Activated T-cell treated with anti-CD3 and anti-CD28 coated beads for 1 hour (primary cell): ENCODE data around the gene PCDHGA1.
"Not testable (repeated sequence)": the region's sequence is repeated elsewhere in the genome, so short reads cannot be mapped to it uniquely, and the experiment has no call there.

Experiments
- DNase-seq: peaks from one replicate; pipeline ENCODE4 v3.0.0-alpha.2; 2020; ENCODE audit warnings: low read depth

The PCDHGA1 gene

DNA sequence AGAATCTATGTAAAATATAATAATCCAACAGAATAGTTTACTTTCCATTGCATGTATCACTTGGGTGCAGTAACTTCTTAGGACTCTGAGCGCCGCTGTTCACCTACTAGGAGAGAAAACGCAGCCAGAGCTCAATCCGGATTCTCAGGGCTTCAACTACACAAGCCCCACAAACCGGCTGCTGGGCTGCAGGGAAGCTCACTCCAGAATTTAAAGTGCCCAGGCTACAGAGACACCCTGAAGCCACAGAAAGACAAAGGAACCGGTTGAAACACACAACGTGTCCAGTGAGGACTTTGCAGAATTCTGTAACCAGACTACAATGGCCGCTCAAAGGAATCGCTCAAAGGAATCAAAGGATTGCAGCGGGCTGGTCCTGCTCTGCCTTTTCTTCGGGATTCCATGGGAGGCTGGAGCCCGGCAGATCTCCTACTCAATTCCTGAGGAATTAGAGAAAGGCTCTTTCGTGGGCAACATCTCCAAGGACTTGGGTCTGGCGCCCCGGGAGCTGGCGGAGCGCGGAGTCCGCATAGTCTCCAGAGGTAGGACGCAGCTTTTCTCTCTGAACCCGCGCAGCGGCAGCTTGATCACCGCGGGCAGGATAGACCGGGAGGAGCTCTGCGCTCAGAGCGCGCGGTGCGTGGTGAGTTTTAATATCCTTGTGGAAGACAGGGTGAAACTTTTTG is 82.7 kb downstream of the PCDHGA1 start, which contains the start of gene PCDHGA10:
PCDHGA10 (plus strand) TSS at position 134 of the 686 bp plus-strand sequence; CDS start at position 323, 189 bp downstream.
- DNase-seq, result peak; percentile 38

DNA sequence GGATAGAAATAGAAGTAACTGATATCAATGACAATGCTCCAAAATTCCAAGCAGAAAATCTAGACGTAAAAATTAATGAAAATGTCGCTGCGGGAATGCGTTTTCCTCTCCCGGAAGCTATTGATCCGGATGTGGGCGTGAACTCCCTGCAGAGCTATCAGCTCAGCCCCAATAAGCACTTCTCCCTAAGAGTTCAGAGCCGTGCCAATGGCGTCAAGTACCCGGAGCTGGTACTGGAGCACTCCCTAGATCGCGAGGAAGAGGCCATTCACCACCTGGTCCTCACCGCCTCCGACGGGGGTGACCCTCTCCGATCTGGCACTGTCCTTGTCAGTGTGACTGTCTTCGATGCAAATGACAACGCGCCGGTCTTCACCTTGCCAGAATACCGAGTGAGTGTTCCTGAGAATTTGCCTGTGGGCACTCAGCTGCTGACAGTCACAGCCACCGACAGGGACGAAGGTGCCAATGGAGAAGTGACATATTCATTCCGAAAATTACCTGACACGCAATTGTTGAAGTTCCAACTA is 83.3 kb downstream of the PCDHGA1 start:
- no peak for DNase-seq

DNA sequence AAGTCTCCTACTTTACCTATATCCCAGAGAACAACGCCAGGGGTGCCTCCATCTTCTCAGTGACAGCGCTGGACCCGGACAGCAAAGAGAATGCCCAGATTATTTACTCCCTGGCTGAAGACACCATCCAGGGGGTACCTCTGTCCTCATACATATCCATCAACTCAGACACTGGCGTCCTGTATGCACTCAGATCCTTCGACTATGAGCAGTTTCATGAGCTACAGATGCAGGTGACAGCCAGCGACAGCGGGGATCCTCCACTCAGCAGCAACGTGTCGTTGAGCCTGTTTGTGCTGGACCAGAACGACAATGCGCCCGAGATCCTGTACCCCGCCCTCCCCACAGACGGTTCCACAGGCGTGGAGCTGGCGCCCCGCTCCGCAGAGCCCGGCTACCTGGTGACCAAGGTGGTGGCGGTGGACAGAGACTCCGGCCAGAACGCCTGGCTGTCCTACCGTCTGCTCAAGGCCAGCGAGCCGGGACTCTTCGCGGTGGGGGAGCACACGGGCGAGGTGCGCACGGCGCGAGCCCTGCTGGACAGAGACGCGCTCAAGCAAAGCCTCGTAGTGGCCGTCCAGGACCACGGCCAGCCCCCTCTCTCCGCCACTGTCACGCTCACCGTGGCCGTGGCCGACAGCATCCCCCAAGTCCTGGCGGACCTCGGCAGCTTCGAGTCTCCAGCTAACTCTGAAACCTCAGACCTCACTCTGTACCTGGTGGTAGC is 84.4 kb downstream of the PCDHGA1 start:
- not testable (repeated sequence) for DNase-seq

DNA sequence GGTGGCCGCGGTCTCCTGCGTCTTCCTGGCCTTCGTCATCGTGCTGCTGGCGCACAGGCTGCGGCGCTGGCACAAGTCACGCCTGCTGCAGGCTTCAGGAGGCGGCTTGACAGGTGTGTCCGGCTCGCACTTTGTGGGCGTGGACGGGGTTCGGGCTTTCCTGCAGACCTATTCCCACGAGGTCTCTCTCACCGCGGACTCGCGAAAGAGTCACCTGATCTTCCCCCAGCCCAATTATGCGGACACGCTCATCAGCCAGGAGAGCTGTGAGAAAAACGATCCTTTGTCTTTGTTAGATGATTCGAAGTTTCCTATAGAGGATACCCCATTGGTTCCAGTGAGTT is 84.9 kb downstream of the PCDHGA1 start:
- DNase-seq, result not testable (repeated sequence)

DNA sequence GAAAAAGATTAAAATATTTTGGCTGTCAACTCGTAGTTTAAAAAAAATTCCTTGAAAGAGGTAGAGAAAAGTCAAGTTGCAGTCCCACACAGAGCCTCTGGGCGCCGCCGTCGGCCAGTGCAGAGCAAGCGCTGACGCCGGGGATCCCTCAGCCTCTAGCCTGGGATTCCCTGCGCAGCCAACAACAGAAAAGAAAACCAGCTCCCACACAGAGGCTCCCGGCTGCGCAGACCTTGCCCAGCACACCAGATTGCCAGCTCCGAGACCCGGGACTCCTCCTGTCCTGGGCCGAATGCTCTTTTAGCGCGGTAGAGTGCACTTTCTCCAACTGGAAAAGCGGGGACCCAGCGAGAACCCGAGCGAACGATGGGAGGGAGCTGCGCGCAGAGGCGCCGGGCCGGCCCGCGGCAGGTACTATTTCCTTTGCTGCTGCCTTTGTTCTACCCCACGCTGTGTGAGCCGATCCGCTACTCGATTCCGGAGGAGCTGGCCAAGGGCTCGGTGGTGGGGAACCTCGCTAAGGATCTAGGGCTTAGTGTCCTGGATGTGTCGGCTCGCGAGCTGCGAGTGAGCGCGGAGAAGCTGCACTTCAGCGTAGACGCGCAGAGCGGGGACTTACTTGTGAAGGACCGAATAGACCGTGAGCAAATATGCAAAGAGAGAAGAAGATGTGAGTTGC is 87.3 kb downstream of the PCDHGA1 start, which contains the start of gene PCDHGB7:
PCDHGB7 (plus strand) TSS at position 184 of the 679 bp plus-strand sequence; CDS start at position 367, 183 bp downstream.
- peak; percentile 19 for DNase-seq

DNA sequence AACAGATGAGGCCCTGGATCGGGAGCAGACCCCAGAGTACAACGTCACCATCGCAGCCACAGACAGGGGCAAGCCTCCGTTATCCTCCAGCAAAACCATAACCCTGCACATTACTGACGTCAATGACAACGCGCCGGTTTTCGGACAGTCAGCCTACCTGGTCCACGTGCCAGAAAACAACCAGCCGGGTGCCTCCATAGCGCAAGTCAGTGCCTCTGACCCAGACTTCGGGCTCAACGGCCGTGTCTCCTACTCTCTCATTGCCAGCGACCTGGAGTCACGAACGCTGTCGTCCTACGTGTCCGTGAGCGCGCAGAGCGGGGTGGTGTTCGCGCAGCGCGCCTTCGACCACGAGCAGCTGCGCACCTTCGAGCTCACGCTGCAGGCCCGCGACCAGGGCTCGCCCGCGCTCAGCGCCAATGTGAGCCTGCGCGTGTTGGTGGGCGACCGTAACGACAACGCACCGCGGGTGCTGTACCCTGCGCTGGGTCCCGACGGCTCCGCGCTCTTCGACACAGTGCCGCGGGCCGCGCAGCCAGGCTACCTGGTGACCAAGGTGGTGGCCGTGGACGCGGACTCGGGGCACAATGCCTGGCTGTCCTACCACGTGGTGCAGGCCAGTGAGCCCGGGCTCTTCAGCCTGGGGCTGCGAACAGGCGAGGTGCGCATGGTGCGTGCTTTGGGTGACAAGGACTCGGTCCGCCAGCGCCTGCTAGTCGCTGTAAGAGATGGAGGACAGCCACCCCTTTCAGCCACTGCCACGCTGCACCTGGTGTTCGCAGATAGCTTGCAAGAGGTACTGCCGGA is 89.0 kb downstream of the PCDHGA1 start:
- no peak for DNase-seq

DNA sequence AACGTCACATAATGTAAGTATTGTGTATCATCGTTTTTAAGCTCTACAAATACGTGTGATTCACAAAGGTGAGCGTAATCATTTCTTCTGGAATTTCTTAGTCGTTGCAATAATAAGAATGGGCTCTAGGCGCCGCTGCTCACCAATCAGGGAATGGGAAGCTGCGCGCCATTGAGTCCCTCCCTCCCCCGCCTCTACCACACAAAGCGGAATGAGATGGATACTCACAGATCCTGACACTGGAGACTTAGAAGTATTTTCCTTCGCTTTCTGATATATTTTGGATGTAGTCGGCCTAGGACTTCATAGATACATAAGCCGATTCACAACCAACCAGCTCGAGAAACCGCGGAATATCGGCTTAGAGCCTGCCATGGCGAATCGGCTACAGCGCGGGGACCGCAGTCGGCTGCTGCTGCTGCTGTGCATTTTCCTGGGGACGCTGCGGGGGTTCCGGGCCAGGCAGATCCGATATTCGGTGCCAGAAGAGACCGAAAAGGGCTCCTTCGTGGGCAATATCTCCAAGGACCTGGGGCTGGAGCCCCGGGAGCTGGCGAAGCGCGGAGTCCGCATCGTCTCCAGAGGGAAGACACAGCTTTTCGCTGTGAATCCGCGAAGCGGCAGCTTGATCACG is 90.7 kb downstream of the PCDHGA1 start, which contains the start of gene PCDHGA11:
PCDHGA11 (plus strand) TSS at position 197 of the 634 bp plus-strand sequence; CDS start at position 374, 177 bp downstream.
- peak; percentile 22 for DNase-seq

DNA sequence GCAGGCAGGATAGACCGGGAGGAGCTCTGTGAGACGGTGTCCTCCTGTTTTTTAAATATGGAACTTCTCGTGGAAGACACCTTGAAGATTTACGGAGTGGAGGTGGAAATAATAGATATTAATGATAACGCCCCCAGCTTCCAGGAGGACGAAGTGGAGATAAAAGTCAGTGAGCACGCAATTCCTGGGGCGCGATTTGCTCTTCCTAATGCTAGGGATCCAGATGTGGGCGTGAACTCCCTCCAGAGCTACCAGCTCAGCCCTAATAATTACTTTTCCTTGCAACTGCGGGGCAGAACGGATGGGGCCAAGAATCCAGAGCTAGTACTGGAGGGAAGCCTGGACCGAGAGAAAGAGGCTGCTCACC is 91.2 kb downstream of the PCDHGA1 start:
- no peak for DNase-seq

DNA sequence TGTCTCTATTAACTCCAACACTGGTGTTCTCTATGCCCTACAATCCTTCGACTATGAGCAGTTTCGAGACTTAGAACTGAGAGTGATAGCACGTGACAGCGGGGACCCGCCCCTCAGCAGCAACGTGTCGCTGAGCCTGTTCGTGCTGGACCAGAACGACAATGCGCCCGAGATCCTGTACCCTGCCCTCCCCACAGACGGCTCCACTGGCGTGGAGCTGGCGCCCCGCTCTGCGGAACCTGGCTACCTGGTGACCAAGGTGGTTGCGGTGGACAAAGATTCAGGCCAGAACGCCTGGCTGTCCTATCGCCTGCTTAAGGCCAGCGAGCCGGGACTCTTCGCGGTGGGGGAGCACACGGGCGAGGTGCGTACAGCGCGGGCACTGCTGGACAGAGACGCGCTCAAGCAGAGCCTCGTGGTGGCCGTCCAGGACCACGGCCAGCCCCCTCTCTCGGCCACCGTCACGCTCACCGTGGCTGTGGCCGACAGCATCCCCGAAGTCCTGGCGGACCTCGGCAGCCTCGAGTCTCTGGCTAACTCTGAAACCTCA is 92.5 kb downstream of the PCDHGA1 start:
- no peak for DNase-seq

DNA sequence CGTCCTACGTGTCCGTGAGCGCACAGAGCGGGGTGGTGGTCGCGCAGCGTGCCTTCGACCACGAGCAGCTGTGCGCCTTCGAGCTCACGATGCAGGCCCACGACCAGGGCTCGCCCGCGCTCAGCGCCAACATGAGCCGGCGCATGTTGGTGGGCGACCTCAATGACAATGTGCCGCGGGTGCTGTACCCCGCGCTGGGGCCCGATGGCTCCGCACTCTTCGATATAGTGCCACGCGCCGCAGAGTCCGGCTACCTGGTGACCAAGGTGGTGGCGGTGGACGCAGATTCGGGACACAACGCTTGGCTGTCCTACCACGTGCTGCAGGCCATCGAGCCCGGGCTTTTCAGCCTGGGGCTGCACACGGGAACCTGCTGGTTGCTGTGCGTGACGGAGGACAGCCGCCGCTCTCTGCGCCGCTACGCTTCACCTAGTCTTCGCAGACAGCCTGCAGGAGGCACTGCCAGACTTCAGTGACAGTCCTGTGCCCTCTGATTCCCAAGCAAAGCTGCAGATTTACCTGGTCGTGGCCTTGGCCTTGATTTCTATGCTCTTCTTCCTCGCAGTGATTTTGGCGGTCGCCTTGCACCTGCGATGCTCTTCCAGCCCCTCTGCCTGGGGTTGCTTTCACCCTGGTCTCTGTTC is 97.6 kb downstream of the PCDHGA1 start:
- no peak for DNase-seq

DNA sequence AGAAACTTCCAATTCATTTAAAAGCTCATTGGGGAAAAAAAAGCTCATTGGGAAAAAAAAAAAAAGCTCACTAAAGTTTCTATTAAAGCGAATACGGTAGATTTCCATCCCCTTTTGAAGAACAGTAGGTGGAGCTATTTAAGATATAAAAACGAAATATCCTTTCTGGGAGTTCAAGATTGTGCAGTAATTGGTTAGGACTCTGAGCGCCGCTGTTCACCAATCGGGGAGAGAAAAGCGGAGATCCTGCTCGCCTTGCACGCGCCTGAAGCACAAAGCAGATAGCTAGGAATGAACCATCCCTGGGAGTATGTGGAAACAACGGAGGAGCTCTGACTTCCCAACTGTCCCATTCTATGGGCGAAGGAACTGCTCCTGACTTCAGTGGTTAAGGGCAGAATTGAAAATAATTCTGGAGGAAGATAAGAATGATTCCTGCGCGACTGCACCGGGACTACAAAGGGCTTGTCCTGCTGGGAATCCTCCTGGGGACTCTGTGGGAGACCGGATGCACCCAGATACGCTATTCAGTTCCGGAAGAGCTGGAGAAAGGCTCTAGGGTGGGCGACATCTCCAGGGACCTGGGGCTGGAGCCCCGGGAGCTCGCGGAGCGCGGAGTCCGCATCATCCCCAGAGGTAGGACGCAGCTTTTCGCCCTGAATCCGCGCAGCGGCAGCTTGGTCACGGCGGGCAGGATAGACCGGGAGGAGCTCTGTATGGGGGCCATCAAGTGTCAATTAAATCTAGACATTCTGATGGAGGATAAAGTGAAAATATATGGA is 100.2 kb downstream of the PCDHGA1 start, which contains the start of gene PCDHGA12:
PCDHGA12 (plus strand) TSS at position 176 of the 782 bp plus-strand sequence; CDS start at position 429, 253 bp downstream.
- no peak for DNase-seq

DNA sequence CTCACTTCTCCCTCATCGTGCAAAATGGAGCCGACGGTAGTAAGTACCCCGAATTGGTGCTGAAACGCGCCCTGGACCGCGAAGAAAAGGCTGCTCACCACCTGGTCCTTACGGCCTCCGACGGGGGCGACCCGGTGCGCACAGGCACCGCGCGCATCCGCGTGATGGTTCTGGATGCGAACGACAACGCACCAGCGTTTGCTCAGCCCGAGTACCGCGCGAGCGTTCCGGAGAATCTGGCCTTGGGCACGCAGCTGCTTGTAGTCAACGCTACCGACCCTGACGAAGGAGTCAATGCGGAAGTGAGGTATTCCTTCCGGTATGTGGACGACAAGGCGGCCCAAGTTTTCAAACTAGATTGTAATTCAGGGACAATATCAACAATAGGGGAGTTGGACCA is 101.0 kb downstream of the PCDHGA1 start:
- DNase-seq, result no peak

DNA sequence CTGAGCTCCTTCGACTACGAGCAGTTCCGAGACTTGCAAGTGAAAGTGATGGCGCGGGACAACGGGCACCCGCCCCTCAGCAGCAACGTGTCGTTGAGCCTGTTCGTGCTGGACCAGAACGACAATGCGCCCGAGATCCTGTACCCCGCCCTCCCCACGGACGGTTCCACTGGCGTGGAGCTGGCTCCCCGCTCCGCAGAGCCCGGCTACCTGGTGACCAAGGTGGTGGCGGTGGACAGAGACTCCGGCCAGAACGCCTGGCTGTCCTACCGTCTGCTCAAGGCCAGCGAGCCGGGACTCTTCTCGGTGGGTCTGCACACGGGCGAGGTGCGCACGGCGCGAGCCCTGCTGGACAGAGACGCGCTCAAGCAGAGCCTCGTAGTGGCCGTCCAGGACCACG is 102.0 kb downstream of the PCDHGA1 start:
- not testable (repeated sequence) for DNase-seq

DNA sequence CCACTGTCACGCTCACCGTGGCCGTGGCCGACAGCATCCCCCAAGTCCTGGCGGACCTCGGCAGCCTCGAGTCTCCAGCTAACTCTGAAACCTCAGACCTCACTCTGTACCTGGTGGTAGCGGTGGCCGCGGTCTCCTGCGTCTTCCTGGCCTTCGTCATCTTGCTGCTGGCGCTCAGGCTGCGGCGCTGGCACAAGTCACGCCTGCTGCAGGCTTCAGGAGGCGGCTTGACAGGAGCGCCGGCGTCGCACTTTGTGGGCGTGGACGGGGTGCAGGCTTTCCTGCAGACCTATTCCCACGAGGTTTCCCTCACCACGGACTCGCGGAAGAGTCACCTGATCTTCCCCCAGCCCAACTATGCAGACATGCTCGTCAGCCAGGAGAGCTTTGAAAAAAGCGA is 102.4 kb downstream of the PCDHGA1 start:
- not testable (repeated sequence) for DNase-seq

DNA sequence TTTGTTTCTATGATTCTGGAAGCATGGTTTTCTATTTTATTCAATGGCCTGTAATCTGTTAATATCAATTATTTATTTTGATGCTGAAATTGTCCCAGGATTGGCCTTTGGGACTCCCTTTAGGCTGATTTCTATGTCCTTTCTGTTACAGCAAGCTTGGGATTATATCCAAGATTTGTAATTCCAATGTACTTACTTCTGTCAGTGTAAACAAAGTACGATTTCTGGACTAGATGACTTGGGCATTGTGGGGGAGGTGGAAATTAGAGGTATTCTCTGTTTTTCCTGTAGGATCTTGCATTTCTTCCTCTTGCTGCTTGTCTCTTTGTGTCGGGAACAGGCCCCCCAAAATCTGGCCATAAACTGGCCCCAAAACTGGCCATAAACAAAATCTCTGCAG is 103.7 kb downstream of the PCDHGA1 start:
- no peak for DNase-seq

DNA sequence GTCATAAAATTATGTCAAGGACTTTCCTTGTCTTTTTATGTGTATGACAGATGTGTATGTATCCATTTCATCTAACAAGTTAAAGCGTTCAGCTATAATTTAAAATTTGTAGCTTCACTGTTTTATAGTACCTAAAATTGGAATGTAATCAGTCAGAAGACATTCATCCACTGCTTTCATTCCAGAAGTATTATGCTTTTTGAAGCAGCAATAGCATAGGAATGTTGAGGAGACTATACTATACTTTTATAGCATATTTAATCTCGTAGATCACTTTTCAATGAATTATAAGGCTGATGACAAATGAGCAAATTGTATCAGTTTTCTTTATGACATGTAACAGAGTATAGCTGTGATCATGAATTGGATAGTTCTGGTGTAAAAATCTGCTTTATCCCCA is 106.9 kb downstream of the PCDHGA1 start:
- no peak for DNase-seq

DNA sequence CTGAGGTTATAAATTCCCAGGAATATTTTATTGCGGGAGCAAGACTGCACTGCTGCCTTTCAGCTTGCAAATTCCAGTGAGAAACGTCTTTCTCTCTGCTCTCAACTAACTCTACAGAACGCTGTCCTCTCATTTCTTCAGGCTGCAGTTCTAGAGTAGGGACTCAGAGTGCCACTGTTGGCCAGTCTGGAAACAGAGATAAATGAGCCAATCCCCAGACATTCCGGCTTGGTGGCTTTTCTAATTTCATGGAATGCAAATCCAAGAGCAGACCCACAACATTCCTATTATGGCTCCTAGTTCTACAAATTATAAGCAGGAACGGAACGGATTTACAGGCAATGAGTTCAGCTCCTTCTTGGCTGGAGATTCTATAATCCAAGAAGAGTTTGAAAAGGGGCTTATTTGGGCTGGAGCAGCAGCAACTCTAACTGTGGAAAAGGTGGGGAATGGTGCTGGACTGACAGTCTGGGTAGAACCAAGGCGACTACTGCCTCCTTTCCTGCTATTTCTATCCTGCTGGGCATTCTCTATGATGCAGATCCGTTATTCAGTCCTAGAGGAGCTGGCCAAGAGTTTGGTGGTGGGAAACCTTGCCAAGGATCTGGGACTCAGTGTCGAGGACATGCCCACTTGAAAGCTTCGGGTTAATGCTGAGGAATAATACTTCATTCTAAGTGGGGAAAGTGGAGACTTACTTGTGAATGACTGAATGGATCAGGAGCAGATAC is 109.3 kb downstream of the PCDHGA1 start:
- DNase-seq, result no peak

DNA sequence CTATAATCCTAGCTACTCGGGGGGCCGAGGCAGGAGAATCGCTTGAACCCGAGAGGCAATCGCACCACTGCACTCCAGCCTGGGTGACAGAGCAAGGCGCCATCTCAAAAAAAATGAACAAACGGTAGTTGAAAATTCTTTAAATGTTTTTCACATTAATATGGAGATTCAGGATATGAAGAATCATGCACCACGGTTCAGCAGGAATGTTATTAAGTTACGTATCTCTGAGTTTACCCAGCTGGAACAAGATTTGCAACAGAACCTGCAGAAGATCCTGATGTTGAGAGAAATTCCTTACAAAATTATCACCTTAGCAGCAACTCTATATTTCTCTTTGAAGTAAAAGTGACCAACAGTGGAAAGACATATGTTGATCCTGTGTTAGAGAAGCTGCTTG is 110.0 kb downstream of the PCDHGA1 start:
- no peak for DNase-seq
